Measurements from ENCODE around the gene ZNF365.
"Not testable (repeated sequence)": the region's sequence is repeated elsewhere in the genome, so short reads cannot be mapped to it uniquely, and the experiment has no call there.

The ZNF365 gene

GRCh38 chr10:62376071-62377025, 2.2 kb downstream of the ZNF365 start:
- no peak for DNase-seq (ENCODE audit: low spot score)
- in situ Hi-C loops (cut with MboI; ENCODE audit: low sequenced_read_pairs, unreplicated experiment), result no loop called here
- no peak for TF ChIP-seq CTCF (IDR thresholded peaks at IDR 0.05; ENCODE audit: borderline replicate concordance, control extremely low read depth, extremely low read depth, insufficient read depth, missing control alignments)

GRCh38 chr10:62377026-62377415, 2.9 kb downstream of the ZNF365 start:
- TF ChIP-seq CTCF (IDR thresholded peaks at IDR 0.05; ENCODE audit: borderline replicate concordance, control extremely low read depth, extremely low read depth, insufficient read depth, missing control alignments), result no peak
- no peak for DNase-seq (ENCODE audit: low spot score)
- in situ Hi-C loops (cut with MboI; ENCODE audit: low sequenced_read_pairs, unreplicated experiment), result no loop called here

GRCh38 chr10:62377966-62378365, 3.8 kb downstream of the ZNF365 start:
- DNase-seq (ENCODE audit: low spot score), result no peak
- in situ Hi-C loops (cut with MboI; ENCODE audit: low sequenced_read_pairs, unreplicated experiment), result no loop called here
- no peak for TF ChIP-seq CTCF (IDR thresholded peaks at IDR 0.05; ENCODE audit: borderline replicate concordance, control extremely low read depth, extremely low read depth, insufficient read depth, missing control alignments)

- DNase-seq (ENCODE audit: low spot score); in situ Hi-C loops (cut with MboI; ENCODE audit: low sequenced_read_pairs, unreplicated experiment): not testable (repeated sequence)
Measured at GRCh38 chr10:62378877-62379276, 4.7 kb downstream of the ZNF365 start.

GRCh38 chr10:62379394-62379793, 5.2 kb downstream of the ZNF365 start:
- no peak for DNase-seq (ENCODE audit: low spot score)
- TF ChIP-seq CTCF (IDR thresholded peaks at IDR 0.05; ENCODE audit: borderline replicate concordance, control extremely low read depth, extremely low read depth, insufficient read depth, missing control alignments), result no peak
- in situ Hi-C loops (cut with MboI; ENCODE audit: low sequenced_read_pairs, unreplicated experiment), result no loop called here

GRCh38 chr10:62380016-62380415, 5.8 kb downstream of the ZNF365 start:
- TF ChIP-seq CTCF (IDR thresholded peaks at IDR 0.05; ENCODE audit: borderline replicate concordance, control extremely low read depth, extremely low read depth, insufficient read depth, missing control alignments), result no peak
- no peak for DNase-seq (ENCODE audit: low spot score)
- in situ Hi-C loops (cut with MboI; ENCODE audit: low sequenced_read_pairs, unreplicated experiment), result no loop called here

- TF ChIP-seq CTCF (IDR thresholded peaks at IDR 0.05; ENCODE audit: borderline replicate concordance, control extremely low read depth, extremely low read depth, insufficient read depth, missing control alignments), result no peak
- no peak for DNase-seq (ENCODE audit: low spot score)
- in situ Hi-C loops (cut with MboI; ENCODE audit: low sequenced_read_pairs, unreplicated experiment), result no loop called here
Measured at GRCh38 chr10:62381385-62382102, 7.4 kb downstream of the ZNF365 start.

All from GM13976 (cell line).